H9 (cell line): ENCODE data around the gene DCAF4. TPM values are rescaled to one million over a fixed set of nuclear protein-coding genes. Genes with fewer than 3 reads are reported as not detected.

Experiments used
- DNase-seq: peaks from one replicate; pipeline ENCODE4 v3.0.0-alpha.2; 2017
- H2AFZ ChIP-seq: one replicate; pipeline ENCODE4 v1.6.1; 2013; ENCODE audit warnings: mild to moderate bottlenecking, low read length, control low read depth, moderate library complexity
- H2AK5ac ChIP-seq: 2 replicates; pipeline ENCODE4 v1.6.1; 2013; ENCODE audit warnings: low read length, control low read depth, mixed read lengths; ENCODE audit not compliant: insufficient read length
- H2BK120ac ChIP-seq: one replicate; pipeline ENCODE4 v1.6.1; 2013; ENCODE audit warnings: low read depth, mild to moderate bottlenecking, low read length, control low read depth, inconsistent platforms; ENCODE audit not compliant: poor library complexity, severe bottlenecking
- H2BK12ac ChIP-seq: 2 replicates; pipeline ENCODE4 v1.6.1; 2013; ENCODE audit warnings: low read length, control low read depth, mixed read lengths, low read depth; ENCODE audit not compliant: insufficient read length
- H2BK15ac ChIP-seq: 2 replicates; pipeline ENCODE4 v1.6.1; 2013; ENCODE audit warnings: low read depth, low read length, control low read depth
- H2BK20ac ChIP-seq: one replicate; pipeline ENCODE4 v1.6.1; 2013; ENCODE audit warnings: low read depth, mild to moderate bottlenecking, low read length, control low read depth, inconsistent platforms; ENCODE audit not compliant: poor library complexity, severe bottlenecking
- H2BK5ac ChIP-seq: 2 replicates; pipeline ENCODE4 v1.6.1; 2013; ENCODE audit warnings: low read length, control low read depth, mixed read lengths; ENCODE audit not compliant: insufficient read length
- H3K14ac ChIP-seq: 2 replicates; pipeline ENCODE4 v1.6.1; 2013; ENCODE audit warnings: low read length, control low read depth; ENCODE audit not compliant: insufficient read depth
- H3K18ac ChIP-seq: 2 replicates; pipeline ENCODE4 v1.6.1; 2013; ENCODE audit warnings: low read depth, mild to moderate bottlenecking, mixed read lengths, low read length, control low read depth; ENCODE audit not compliant: insufficient read length
- H3K23ac ChIP-seq: 2 replicates; pipeline ENCODE4 v1.6.1; 2013; ENCODE audit warnings: low read length, control low read depth, mixed read lengths, low read depth; ENCODE audit not compliant: insufficient read length
- H3K23me2 ChIP-seq: 2 replicates; pipeline ENCODE4 v1.6.1; 2013; ENCODE audit warnings: low read depth, mild to moderate bottlenecking, mixed read lengths, low read length, control low read depth; ENCODE audit not compliant: insufficient read length, poor library complexity, severe bottlenecking
- H3K27ac ChIP-seq: 2 replicates; pipeline ENCODE4 v1.5.1; 2013; ENCODE audit warnings: low read length, control low read depth, mixed read lengths, low read depth; ENCODE audit not compliant: insufficient read length
- H3K27me3 ChIP-seq: 2 replicates; pipeline ENCODE4 v1.6.1; 2013; ENCODE audit warnings: low read length, control low read depth, inconsistent platforms; ENCODE audit not compliant: insufficient read depth
- H3K4ac ChIP-seq: 2 replicates; pipeline ENCODE4 v1.6.1; 2013; ENCODE audit warnings: low read depth, mild to moderate bottlenecking, control low read depth, inconsistent platforms, low read length, moderate library complexity
- H3K4me1 ChIP-seq: 2 replicates; pipeline ENCODE4 v1.6.1; 2013; ENCODE audit warnings: low read length, control low read depth, inconsistent platforms; ENCODE audit not compliant: insufficient read depth
- H3K4me2 ChIP-seq: 2 replicates; pipeline ENCODE4 v1.6.1; 2013; ENCODE audit warnings: low read length, control low read depth, mixed read lengths; ENCODE audit not compliant: insufficient read length, insufficient read depth
- H3K56ac ChIP-seq: 2 replicates; pipeline ENCODE4 v1.6.1; 2013; ENCODE audit warnings: low read depth, mild to moderate bottlenecking, mixed read lengths, low read length, control low read depth; ENCODE audit not compliant: insufficient read length
- H3K79me1 ChIP-seq: 2 replicates; pipeline ENCODE4 v1.6.1; 2013; ENCODE audit warnings: low read depth, mild to moderate bottlenecking, moderate library complexity, low read length, control low read depth, inconsistent platforms; ENCODE audit not compliant: insufficient read depth, poor library complexity, severe bottlenecking
- H3K79me2 ChIP-seq: 2 replicates; pipeline ENCODE4 v1.6.1; 2013; ENCODE audit warnings: low read length, control low read depth, inconsistent platforms; ENCODE audit not compliant: insufficient read depth
- H3K9ac ChIP-seq: 2 replicates; pipeline ENCODE4 v1.6.1; 2013; ENCODE audit warnings: low read length, control low read depth, mixed read lengths; ENCODE audit not compliant: insufficient read length; ENCODE audit errors: extremely low read depth
- H3K9me3 ChIP-seq: one replicate; pipeline ENCODE4 v1.6.1; 2013; ENCODE audit warnings: low read depth, low read length, inconsistent platforms; ENCODE audit not compliant: control insufficient read depth
- H3T11ph ChIP-seq: one replicate; pipeline ENCODE4 v1.6.1; 2013; ENCODE audit warnings: mild to moderate bottlenecking, low read length, control low read depth, inconsistent platforms
- H4K20me1 ChIP-seq: one replicate; pipeline ENCODE4 v1.6.1; 2013; ENCODE audit not compliant: control insufficient read depth, insufficient read length, insufficient read depth
- H4K5ac ChIP-seq: 2 replicates; pipeline ENCODE4 v1.6.1; 2013; ENCODE audit warnings: low read depth, mild to moderate bottlenecking, mixed read lengths, low read length, control low read depth; ENCODE audit not compliant: insufficient read length
- H4K8ac ChIP-seq: replicated peaks from 2 replicates; pipeline ENCODE4 v1.6.1; 2013; ENCODE audit warnings: low read length, control low read depth, mixed read lengths, low read depth; ENCODE audit not compliant: insufficient read length
- H4K91ac ChIP-seq: 2 replicates; pipeline ENCODE4 v1.6.1; 2013; ENCODE audit warnings: low read depth, mild to moderate bottlenecking, moderate library complexity, mixed read lengths, low read length, control low read depth; ENCODE audit not compliant: insufficient read length
- H3K27ac Mint-ChIP-seq, 3 experiments: 2 replicates in 2 of 3; 3 replicates in 1 of 3; pipeline ENCODE4 v1.8.0; 2020 to 2021; ENCODE audit warnings: mixed read lengths in 3 of 3, mild to moderate bottlenecking in 1 of 3, moderate library complexity in 1 of 3
- H3K27me3 Mint-ChIP-seq: 2 replicates; pipeline ENCODE4 v1.8.0; 2021; ENCODE audit warnings: low read depth, mild to moderate bottlenecking, moderate library complexity, mixed read lengths
- H3K36me3 Mint-ChIP-seq, 3 experiments: 2 replicates in 2 of 3; 3 replicates in 1 of 3; pipeline ENCODE4 v1.8.0; 2020 to 2021; ENCODE audit warnings: low read depth in 3 of 3, mixed read lengths in 3 of 3; ENCODE audit not compliant: insufficient read depth in 1 of 3
- H3K4me1 Mint-ChIP-seq, 2 experiments: 2 replicates each; pipeline ENCODE4 v1.8.0; 2020; ENCODE audit warnings: mixed read lengths in 2 of 2
- H3K4me3 Mint-ChIP-seq, 2 experiments: 2 replicates in 1 of 2; 3 replicates in 1 of 2; pipeline ENCODE4 v1.8.0; 2020 to 2021; ENCODE audit warnings: mild to moderate bottlenecking in 2 of 2, mixed read lengths in 2 of 2, moderate library complexity in 1 of 2
- H3K9me3 Mint-ChIP-seq, 2 experiments: 2 replicates in 1 of 2; 3 replicates in 1 of 2; pipeline ENCODE4 v1.8.0; 2020; ENCODE audit warnings: mild to moderate bottlenecking in 2 of 2, mixed read lengths in 2 of 2, moderate library complexity in 1 of 2
- total RNA-seq: library from RNA; stranded (reverse); gene quantifications from 2 replicates; pipeline ENCODE4 v1.2.1, GENCODE V29; 2021
- TF ChIP-seq, protein P1 (sequence below): fragments of 200-600 bp; sonication (generic); conservative IDR thresholded peaks from 3 replicates; pipeline ENCODE4 v1.8.0; 2021; ENCODE audit warnings: antibody characterized with exemption, mild to moderate bottlenecking

DCAF4 gene
- total RNA-seq, 1 experiment from 2014 or later = 32.0 TPM

DNA sequence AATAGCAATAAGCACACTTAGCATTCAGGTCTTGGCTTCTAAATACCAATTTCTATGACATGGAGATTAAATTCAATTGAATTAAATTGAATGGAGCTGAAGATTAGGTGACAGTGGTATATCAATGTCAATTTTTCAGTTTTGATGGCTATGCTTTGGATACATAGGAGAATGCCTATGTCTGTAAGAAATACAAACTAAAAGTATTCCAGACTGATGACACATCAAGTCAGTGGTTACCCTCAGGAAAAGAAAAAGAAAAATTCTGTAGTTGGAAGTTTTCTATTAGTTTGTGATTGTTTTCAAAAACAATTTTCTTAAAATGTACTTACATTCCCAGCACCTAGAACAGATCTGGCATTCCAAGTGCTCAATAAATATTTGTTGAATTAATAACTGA lies 4.9 kb upstream of the DCAF4 start:
- H3K4me2 ChIP-seq = no peak overlapping the region
- no peak overlapping the region for H2AFZ ChIP-seq
- H3K4me3 Mint-ChIP-seq = no peak overlapping the region
- no peaks in the 10 kb centered on the region; a peak in 1 of 5 replicates for H3K9me3 Mint-ChIP-seq
- no peak overlapping the region for H2BK20ac ChIP-seq
- H3K36me3 Mint-ChIP-seq = no peaks in the 10 kb centered on the region
- H3K27ac Mint-ChIP-seq = no peak overlapping the region
- H4K91ac ChIP-seq = no peak overlapping the region
- H3K9ac ChIP-seq = no peak overlapping the region
- no peaks in the 10 kb centered on the region for H3K23me2 ChIP-seq
- H3K4me1 Mint-ChIP-seq = peaks cover 7 to 8% of the 10 kb centered on the region in 2 experiments
- no peak overlapping the region for H2BK5ac ChIP-seq
- H2BK120ac ChIP-seq = no peak overlapping the region
- no peak overlapping the region for H3K23ac ChIP-seq
- no peak overlapping the region for H3K14ac ChIP-seq
- H4K5ac ChIP-seq = no peak overlapping the region
- no peak overlapping the region for H3K56ac ChIP-seq
- H2AK5ac ChIP-seq = no peak overlapping the region
- H3K18ac ChIP-seq = no peak overlapping the region
- H2BK15ac ChIP-seq = no peak overlapping the region
- H3K4me1 ChIP-seq = no peaks in the 10 kb centered on the region
- DNase-seq = no peak
- no peaks in the 10 kb centered on the region for H3K9me3 ChIP-seq
- H4K20me1 ChIP-seq = no peaks in the 10 kb centered on the region
- no peak overlapping the region for H3T11ph ChIP-seq
- no peak overlapping the region for H2BK12ac ChIP-seq
- no peak overlapping the region for H3K4ac ChIP-seq
- H3K79me2 ChIP-seq = no peaks in the 10 kb centered on the region
- no peak overlapping the region for H4K8ac ChIP-seq
- no peak overlapping the region for H3K27ac ChIP-seq
- H3K79me1 ChIP-seq = no peaks in the 10 kb centered on the region
- no peaks in the 10 kb centered on the region for H3K27me3 ChIP-seq
- TF ChIP-seq, protein P1, sequence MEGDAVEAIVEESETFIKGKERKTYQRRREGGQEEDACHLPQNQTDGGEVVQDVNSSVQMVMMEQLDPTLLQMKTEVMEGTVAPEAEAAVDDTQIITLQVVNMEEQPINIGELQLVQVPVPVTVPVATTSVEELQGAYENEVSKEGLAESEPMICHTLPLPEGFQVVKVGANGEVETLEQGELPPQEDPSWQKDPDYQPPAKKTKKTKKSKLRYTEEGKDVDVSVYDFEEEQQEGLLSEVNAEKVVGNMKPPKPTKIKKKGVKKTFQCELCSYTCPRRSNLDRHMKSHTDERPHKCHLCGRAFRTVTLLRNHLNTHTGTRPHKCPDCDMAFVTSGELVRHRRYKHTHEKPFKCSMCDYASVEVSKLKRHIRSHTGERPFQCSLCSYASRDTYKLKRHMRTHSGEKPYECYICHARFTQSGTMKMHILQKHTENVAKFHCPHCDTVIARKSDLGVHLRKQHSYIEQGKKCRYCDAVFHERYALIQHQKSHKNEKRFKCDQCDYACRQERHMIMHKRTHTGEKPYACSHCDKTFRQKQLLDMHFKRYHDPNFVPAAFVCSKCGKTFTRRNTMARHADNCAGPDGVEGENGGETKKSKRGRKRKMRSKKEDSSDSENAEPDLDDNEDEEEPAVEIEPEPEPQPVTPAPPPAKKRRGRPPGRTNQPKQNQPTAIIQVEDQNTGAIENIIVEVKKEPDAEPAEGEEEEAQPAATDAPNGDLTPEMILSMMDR = no peak
- peaks cover 35% of the 10 kb centered on the region for H3K27me3 Mint-ChIP-seq
